Anterior cingulate cortex (tissue), 58 donors: ENCODE results near the gene GABRB2.
A peak's percentile ranks its signal among the peaks of the same experiment; 100 is the strongest.
"Not testable (repeated sequence)": the region's sequence is repeated elsewhere in the genome, so short reads cannot be mapped to it uniquely, and the experiment has no call there.

Source experiments
- DNase-seq, 58 donors: peaks; one replicate each; lab custom pipeline; 2025; lab: John Stamatoyannopoulos, UW

GABRB2 gene

DNA sequence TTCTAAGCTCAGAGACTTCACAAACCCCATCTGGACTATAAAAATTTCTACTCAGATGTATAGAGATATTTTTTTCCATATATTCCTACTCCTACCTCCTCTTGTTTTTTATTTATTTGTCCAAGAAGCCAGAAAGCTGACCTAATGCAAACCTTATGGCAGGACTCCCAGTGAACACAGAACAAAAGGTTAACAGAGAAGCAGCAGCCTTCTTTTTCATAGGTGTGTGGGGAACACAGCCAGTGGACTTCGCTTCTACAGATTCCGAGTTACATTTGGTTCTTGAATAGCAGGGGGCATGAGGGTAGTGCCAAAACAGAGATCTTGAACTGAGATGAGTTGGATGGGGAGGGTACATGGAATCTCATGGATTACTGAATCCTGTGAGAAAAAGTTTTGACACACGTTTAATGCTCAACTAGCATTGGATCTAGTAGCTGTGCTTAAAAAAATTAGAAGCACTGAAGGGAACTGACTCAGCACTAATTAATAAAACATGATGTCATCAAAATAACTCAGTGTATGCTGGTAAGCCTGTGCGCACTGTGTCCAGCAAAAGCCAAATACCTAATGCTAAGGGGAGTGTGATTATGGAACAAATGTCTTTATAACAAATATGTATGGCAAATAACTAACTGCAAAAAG is 240.1 kb downstream of the GABRB2 start:
- no peak for DNase-seq

DNA sequence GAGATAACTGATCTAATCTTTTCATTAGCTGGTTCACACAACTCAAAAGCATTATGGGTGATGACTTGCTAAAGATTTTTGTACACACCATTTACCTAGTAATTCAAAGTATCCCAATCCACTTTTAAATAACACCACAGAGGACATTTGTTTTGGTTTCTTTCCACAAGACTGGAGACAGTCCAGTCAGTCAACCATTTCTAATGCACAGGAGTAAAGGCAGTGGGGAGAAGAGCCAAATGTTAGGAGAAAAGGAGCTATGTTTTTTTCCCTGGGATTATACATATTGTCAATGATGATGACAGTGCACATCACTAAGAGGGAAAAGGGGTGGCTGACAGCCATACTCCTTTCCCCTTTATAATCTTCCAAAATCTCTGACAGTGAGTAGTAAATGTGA is 240.9 kb downstream of the GABRB2 start:
- no peak for DNase-seq

DNA sequence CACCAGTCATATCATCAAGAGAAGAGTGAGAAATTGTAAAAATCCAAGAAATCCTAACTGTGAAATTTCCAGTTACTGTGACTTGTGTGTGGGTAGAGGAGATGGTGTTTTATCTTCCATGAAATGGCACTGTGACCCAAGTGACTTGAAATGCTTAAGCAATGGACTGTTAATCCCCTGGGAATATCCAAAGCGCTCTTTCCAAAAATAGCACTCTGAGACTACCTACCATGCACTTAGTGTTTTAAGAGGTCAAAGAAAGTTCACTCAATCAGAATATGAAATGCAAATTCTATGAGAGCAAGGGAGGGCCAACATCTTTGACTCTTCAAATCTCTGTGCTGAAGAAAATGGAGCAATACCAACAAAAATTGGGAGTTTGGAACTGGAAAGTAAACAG is 244.0 kb downstream of the GABRB2 start:
- DNase-seq: no peak

DNA sequence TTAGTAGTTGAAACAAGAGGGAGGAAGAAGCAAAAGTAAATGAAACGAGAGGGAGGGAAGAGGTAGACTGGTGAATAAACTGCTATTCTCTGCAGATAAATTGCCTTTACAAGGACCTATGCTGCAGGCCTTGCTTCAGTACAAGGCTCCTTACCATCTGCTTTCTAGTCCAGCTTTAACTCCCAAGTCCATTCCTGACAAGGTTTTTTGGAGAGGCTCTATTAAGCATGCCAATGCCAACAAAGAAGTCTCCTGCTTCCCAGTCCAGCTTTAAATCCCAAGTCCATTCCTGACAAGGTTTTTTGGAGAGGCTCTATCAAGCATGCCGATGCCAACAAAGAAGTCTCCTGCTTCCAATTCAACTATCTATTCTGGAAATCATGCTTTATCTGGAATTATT is 244.9 kb downstream of the GABRB2 start:
- DNase-seq: no peak

DNA sequence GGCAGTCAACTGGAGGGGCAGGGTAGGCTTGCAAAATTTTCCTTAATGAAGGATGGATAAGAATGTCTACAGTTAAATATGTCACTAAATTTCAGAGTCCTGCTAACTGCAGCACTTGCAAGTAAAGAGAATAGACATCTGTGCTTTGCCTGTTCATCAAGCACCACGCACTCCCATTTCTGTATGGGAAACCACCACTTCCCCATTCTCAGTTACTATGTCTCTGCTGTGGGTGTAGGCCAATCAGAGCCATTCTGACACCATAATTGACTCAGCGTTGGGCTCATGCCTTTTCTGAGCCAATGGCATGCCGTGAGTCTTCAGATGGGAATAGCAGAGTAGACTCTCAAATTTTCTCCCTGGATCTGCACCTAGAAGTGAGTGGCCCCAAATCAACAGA is 247.5 kb downstream of the GABRB2 start:
- no peak for DNase-seq

DNA sequence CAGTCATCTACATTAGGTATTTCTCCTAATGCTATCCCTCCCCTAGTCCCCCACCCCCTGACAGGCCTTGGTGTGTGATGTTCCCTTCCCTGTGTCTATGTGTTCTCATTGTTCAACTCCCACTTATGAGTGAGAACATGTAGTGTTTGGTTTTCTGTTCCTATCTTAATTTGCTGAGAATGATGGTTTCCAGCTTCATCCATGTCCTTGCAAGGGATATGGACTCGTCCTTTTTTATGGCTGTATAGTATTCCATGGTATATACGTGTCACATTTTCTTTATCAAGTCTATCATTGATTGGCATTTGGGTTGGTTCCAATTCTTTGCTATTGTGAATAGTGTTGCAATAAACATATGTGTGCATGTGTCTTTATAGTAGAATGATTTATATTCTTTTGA is 249.1 kb downstream of the GABRB2 start:
- not testable (repeated sequence) for DNase-seq

DNA sequence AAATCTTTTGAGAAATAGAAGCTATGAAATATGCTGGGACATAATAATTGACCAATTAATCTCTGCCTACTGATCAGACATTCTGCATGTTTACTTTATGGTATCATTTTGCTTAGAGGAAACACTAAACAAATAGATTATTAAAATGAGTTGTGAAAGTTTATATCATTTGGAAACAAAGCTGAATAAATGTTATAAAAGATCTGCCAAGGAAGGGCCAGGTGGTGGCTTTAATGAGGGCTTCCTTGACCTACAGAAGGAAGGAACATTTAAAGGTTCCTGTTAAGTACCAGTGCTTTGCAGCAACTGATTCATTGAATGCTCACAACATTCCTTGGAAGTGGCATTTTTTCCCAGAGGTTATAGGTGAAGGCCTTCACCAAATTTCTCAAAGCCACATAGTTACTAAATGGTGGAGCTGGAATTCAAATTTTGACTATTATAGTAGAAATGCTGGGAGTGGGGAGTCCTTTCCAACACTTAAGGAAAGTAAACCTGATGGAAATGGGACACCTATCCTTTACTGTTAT is 250.7 kb downstream of the GABRB2 start:
- no peak for DNase-seq

DNA sequence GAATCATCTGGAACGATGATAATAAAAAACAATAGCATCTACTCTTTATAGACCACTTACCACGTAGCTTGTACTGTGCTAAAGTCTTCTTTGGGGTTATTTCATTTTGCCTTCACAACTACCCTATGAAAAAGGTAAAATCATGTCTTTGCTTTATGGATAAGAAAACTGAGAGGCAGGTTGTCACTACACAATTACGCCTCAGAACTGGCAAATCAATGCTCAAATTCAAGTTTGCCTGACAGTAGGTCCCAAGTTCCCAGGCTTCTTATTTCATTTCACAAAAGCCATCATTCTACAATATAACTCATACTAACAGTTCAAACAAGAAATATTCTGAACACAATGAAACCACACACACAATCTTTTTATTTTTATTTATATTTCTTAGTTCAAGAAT is 258.5 kb downstream of the GABRB2 start:
- DNase-seq: no peak

DNA sequence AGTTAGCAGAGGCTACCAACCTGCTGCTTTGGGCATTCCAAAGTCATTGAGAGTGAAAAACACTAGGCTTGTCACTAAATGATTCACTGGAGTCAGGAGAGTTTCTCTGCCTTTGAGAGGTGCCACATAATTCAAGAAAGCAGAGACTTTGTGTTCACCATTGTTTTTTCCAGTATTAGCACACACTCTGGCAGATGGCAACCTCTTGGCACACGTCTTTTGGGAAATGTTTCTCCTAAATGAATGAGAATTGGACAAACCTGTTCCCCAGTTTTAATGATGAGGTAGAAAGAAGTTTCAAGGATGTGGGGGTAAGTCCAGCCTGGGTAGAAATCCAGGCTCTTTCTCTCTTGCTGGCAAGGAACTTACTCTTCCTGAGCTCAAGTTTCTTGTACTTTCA is 259.1 kb downstream of the GABRB2 start:
- DNase-seq: no peak

DNA sequence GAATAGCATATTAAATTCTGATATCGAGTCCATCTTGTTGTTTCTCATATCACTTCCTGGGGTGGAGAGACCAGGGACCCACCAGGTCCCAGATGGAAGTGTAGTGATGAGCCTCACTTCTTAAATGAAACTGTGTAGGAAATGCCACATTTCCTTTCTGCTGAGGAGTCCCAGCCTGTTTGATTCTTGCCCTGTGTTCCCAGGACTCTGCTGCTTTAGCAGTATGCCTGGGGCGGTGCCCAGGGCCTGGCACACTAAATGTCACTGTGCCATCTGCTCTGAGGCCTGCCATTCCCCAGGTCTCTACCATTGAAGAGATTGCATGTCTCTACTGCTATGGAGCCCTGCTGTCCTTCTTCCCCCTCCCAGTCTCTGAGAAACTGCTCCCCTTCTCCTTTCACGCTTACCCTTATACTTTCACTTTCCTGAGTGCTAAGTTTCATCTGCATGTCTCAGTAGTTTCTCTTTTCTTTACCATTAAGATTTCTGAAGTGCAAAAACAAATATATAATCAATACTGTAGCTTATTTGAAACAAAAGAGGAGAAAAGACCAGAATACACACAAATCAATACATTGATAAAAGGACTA is 260.4 kb downstream of the GABRB2 start:
- DNase-seq: no peak

DNA sequence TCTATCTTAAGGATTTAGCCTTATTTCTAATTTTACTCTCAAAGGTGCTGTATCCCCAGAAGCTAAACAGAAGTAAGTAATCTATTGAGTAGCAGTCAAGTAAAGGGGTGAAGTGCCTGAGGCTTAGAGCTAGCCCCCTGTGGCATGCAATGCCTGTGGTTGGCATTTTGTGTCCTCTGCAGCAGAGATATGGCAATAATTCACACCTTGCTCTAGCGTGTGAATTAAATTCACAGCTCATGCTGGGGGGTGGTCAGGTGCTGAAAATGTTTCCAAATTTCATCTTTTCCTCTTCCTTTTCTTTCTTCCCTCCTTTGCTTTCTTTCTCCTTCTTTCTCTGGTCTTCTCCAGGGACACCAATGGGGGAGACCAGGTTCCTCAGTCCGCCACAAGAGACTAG is 262.1 kb downstream of the GABRB2 start:
- no peak for DNase-seq

DNA sequence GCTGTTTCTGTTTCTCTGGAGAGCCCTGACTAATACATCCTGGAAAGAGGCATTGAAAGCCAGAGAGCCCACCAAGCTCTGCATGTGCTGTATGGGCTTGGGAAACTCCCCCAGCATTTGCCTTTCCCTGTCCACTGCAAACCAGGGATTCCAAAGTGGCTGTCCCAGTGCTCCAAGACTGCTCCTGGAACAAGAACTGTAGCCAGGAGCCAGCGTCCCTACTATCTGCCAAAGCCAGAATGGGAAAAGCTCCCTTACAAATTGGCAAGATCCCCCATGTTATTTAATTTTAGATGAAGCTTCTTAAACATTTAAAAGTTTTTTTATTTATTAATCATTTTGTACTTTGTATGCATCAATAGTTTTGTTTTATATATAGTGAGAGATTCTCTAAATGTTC is 263.2 kb downstream of the GABRB2 start:
- peak in 4 of 58 donors; percentile 1 to 9 (median 2) for DNase-seq

DNA sequence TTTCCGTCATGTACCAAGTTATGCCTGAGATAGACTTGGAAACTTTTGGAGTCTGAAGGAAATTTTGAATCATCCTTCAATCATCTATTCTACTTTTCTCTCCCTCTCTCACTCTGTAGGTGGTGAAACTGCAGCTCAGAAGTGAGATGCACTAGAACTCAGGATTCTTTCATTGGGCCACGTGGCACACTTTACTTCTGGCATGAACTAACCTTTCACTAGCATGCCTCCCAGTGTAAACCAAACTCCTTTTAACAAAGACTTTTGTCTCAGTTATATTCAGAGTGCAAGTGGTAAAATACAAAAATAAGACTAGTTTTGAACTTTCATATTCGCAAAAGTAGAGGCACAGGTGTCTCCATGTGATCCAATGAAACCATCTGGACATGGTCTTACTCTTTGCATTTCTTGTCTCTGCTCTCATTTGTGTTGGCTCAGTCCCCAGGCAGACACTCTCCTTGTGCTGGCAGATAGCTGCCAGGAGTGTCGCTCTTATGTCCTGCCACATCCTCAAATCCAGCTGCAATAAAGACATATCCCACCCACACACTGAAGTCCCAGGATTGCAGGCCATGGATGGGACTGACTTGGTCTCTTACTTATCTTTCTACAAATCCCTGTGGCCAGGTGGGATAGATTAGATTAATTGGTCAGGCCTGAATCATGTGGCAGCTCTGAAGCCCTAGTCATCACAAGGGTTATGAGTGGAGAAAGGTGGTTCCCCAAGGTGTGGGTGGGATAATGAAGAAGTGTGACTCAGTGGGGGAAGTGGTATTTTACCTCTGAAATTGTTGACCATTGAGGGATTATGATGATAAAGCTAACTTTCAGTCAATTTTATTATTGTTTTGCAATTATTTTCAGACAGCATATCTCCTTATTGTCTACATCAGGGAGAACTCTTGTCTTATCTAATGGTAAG is 267.5 kb downstream of the GABRB2 start:
- DNase-seq: no peak

DNA sequence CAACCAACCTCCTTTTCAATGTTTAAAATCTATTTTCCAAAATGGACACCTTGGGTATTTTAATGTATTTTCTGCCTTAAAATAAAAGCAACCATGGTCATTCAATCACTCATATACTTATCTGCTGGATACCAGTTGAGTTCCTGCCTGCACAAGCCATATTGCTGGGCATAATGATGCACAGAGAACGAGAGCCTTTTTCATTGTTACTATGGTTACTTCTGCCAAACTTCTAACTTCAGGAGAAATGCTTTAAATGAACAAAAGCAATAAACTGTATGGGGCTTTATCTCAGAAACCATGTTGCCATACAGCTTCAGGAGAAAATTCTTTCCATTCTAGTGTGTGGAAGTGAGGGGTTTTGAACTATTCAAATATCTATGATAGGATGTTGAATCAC is 269.5 kb downstream of the GABRB2 start:
- DNase-seq: peak in 1 of 58 donors; percentile 9

DNA sequence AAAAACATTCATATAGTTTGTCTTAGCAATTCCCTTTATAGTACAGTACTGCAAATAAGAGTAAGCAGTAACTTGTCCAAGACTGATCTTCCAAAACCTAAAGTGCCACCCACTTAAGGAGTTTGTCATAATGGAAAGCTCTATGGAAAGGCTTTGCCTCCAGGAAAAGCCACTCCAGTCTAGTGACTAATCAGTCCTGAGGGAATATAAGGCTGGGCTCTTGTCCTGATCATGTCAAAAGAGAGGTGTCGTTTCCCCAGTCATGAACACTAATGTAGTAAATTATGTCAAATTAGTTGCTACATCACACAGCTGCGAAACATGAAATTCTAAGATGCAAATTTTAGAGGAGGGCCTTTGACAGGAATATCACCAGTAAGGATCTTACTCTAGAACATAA is 271.6 kb downstream of the GABRB2 start:
- DNase-seq: no peak

DNA sequence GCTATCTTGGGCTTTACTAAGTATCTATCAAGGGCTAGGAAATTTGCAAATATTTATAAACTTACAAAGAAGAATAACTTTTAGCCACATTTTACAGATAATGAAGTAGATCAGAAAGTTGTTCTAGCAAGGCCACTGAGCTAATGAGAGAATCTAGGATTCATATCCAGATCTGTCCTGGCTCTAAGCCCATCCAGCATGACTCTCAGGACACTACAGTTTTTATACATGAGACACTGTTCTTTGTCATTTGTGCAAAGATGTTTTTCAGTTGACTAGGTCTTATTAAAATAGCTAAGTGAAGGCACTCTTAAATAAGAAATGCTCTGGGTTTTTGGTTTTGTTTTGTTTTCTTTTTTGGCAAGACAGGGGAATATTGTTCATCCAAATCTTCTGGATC is 273.1 kb downstream of the GABRB2 start:
- no peak for DNase-seq

DNA sequence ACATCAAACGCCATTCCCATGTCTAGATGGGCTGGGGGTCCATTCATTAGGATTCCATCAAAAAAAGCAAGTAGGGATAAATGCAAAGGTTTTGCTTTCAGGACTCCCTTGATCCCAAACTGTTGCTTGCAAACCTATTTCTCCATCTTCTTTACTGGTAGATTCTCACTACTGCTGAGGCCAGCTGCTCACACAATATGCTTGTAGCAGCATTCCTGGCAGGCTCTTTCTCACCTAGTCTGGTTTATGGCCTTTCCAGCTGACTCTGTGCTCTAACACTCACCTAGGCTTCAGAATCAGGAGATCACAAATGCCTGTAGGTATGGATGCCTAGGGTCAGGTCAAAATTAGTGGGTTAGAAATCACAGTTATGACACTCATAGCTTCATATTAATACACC is 274.7 kb downstream of the GABRB2 start:
- no peak for DNase-seq

DNA sequence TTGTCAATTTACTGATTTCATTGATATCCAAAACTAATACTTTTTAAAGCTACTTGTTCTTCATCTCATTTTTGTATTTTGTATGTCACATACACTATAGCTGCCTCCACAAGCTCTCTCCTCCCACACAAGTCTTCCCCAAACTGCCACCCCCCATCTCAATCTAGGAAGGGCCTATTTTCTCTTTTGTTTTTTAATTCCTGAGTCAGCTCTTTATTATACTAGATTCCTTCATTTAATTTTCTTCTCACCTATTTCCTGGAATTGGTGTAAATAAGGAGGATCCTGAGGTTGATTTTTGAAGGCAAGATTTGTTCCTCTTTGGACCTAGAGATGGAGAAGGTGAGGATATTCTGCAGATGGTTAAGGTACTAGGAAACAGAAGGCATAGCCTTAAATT is 277.4 kb downstream of the GABRB2 start:
- DNase-seq: no peak

DNA sequence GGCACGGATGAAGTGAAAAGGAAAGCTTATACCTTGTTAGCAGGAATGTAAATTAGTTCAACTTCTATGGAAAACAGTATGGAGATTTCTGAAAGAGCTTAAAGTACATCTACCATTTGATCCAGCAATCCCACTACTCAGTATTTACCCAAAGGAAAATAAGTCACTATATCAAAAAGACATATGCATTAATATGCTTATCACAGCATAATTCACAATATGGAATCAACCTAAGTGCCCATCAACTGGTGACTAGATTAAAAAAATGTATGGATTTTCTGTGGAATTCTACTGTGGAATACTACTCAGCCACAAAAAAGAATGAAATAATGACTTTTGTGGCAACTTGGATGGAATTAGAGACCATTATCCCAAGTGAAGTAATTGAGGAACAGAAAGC is 279.6 kb downstream of the GABRB2 start:
- DNase-seq: no peak

DNA sequence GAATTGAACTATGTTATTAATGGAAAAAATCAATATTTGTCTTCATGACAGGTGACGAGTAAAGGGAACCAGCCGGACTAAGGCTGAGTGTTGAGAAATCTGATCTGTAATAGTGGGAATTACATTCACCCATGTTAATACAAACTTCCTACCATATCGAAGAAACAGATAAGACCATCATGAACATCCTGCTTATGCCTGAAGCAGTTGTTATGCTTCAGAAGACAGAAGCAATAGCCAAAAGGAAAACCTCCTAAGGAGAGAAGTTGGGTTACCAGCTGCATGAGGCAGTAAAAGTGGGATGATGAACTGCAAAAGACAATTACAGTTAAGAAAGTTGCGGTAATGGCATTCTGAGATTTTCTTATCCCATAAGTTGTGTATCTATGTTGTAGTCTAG is 281.5 kb downstream of the GABRB2 start:
- DNase-seq: no peak

DNA sequence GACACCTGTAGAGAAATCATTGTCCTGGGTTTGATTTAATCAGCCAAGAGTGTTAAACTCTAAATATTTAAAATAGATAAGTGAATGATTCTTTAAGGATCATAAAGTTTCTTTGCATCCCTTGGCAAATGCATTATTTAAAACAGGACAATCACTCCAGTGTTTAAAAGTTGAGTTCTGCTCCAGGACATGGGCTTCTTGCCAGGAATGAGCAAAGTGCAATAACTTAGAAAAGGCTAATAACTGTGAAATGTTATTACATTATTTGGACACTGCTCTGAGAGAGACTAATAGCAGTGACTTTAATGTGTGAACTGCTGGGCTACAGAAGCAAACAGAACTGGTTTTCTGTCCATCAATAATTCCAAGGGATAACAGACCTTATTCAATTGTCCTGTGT is 283.3 kb downstream of the GABRB2 start:
- no peak for DNase-seq
